ENCODE data around the gene MYOCOS.

- TF ChIP-seq CTCF (IDR thresholded peaks at IDR 0.05): no peak
- no peak for TF ChIP-seq POLR2A (IDR thresholded peaks at IDR 0.05)
Measured at GRCh38 chr1:171616586-171616985, 5.5 kb upstream of the MYOCOS start.
